Ascending aorta (tissue), 2 donors: Measurements from ENCODE around the gene SEC61G. TPM values are rescaled to one million over a fixed set of nuclear protein-coding genes. Genes with fewer than 3 reads are reported as not detected.

ENCODE experiments used
- DNase-seq, 2 donors: peaks; one replicate each; pipeline ENCODE4 v3.0.0-alpha.2; 2019; ENCODE audit warnings: low spot score in 2 of 2
- H3K27ac ChIP-seq, 2 donors: fragments of 200-600 bp; sonication (generic); one replicate each; pipeline ENCODE4 v1.5.1; 2016 to 2017; ENCODE audit warnings: mild to moderate bottlenecking in 1 of 2
- H3K27me3 ChIP-seq: fragments of 200-600 bp; sonication (generic); one replicate; pipeline ENCODE4 v1.5.1; 2017
- H3K36me3 ChIP-seq, 2 donors: fragments of 200-600 bp; sonication (generic); one replicate each; pipeline ENCODE4 v1.5.1; 2016
- H3K4me1 ChIP-seq, 2 donors: fragments of 200-600 bp; sonication (generic); one replicate each; pipeline ENCODE4 v1.5.1; 2016 to 2017; ENCODE audit warnings: mild to moderate bottlenecking in 1 of 2
- H3K4me3 ChIP-seq, 2 donors: fragments of 200-600 bp; sonication (generic); one replicate each; pipeline ENCODE4 v1.5.1; 2016 to 2017; ENCODE audit warnings: mild to moderate bottlenecking in 1 of 2
- H3K9me3 ChIP-seq, 2 donors: fragments of 200-600 bp; sonication (generic); one replicate each; pipeline ENCODE4 v1.5.1; 2016
- CTCF ChIP-seq, 3 experiments: fragments of 200-600 bp in 2 of 3; fragments of 450-650 bp in 1 of 3; sonication (generic) in 2 of 3; IDR thresholded peaks; one replicate each; pipeline ENCODE4 v1.5.1; 2016 to 2019; ENCODE audit warnings: antibody characterized with exemption in 3 of 3, mild to moderate bottlenecking in 1 of 3, moderate library complexity in 1 of 3
- intact Hi-C: fragments of 100-400 bp; cut with DNase I; formaldehyde crosslinking; loops from one replicate; pipeline ENCODE4 v1.15.1; 2023
- total RNA-seq: library from RNA; depleted of rRNA; stranded (reverse); fragments of >200 nt; gene quantifications from one replicate; pipeline ENCODE4 v1.1.0, GENCODE V29; 2016

Gene SEC61G
- total RNA-seq, 1 donor from 2014 or later = 166 TPM

- peaks cover 14 to 16% of the 10 kb centered on the region in 2 donors for H3K9me3 ChIP-seq
- no peaks in the 10 kb centered on the region for H3K27me3 ChIP-seq
- H3K4me1 ChIP-seq = no peaks in the 10 kb centered on the region
- H3K27ac ChIP-seq = no peak overlapping the region
- TF ChIP-seq CTCF (IDR thresholded peaks at IDR 0.05) = no peak
- no peaks in the 10 kb centered on the region for H3K36me3 ChIP-seq
- DNase-seq = no peak
- no peak overlapping the region for H3K4me3 ChIP-seq
- intact Hi-C loops = no loop called here
Measured at GRCh38 chr7:54712820-54713219, 46.2 kb downstream of the SEC61G start.

GRCh38 chr7:54711900-54712595 lies 47.0 kb downstream of the SEC61G start:
- Histone ChIP-seq H3K9me3 (peaks cover 8 to 14% of the 10 kb centered on the region in 2 donors), H3K36me3 (no peaks in the 10 kb centered on the region), H3K4me3 (no peak overlapping the region), H3K27ac (no peak overlapping the region), H3K4me1 (no peaks in the 10 kb centered on the region), H3K27me3 (no peaks in the 10 kb centered on the region)
- no peak for DNase-seq
- intact Hi-C loops = no loop called here
- TF ChIP-seq CTCF (IDR thresholded peaks at IDR 0.05) = no peak

- TF ChIP-seq CTCF (IDR thresholded peaks at IDR 0.05) = no peak
- no peak overlapping the region for H3K27ac ChIP-seq
- no peaks in the 10 kb centered on the region for H3K4me1 ChIP-seq
- intact Hi-C loops = no loop called here
- H3K27me3 ChIP-seq = no peaks in the 10 kb centered on the region
- H3K36me3 ChIP-seq = no peaks in the 10 kb centered on the region
- DNase-seq = no peak
- peaks cover 3 to 4% of the 10 kb centered on the region in 2 donors for H3K9me3 ChIP-seq
- H3K4me3 ChIP-seq = no peak overlapping the region
Measured at GRCh38 chr7:54709283-54709682, 49.7 kb downstream of the SEC61G start.

GRCh38 chr7:54705436-54705835 lies 53.6 kb downstream of the SEC61G start:
- DNase-seq = no peak

GRCh38 chr7:54704851-54705250 lies 54.2 kb downstream of the SEC61G start:
- no peak for DNase-seq
- no peaks in the 10 kb centered on the region for H3K27me3 ChIP-seq
- intact Hi-C loops = no loop called here
- H3K36me3 ChIP-seq = no peaks in the 10 kb centered on the region
- H3K27ac ChIP-seq = no peak overlapping the region
- TF ChIP-seq CTCF (IDR thresholded peaks at IDR 0.05) = no peak
- no peaks in the 10 kb centered on the region for H3K9me3 ChIP-seq
- H3K4me1 ChIP-seq = no peaks in the 10 kb centered on the region
- no peak overlapping the region for H3K4me3 ChIP-seq

More at GRCh38 chr7:54705436-54705835, 53.6 kb downstream of the SEC61G start:
- H3K27me3 ChIP-seq = no peaks in the 10 kb centered on the region
- no peak overlapping the region for H3K27ac ChIP-seq
- H3K4me1 ChIP-seq = no peaks in the 10 kb centered on the region
- H3K9me3 ChIP-seq = no peaks in the 10 kb centered on the region
- intact Hi-C loops = no loop called here
- no peak overlapping the region for H3K4me3 ChIP-seq
- TF ChIP-seq CTCF (IDR thresholded peaks at IDR 0.05) = no peak
- H3K36me3 ChIP-seq = no peaks in the 10 kb centered on the region

Other genes starting within 250 kb of the SEC61G start
- not detected for gene VSTM2A, start 216.8 kb downstream of the SEC61G start, total RNA-seq